Heart right ventricle (tissue), 16 donors: ENCODE results near the gene BRD4. TPM values are rescaled to one million over a fixed set of nuclear protein-coding genes. Genes with fewer than 3 reads are reported as not detected.
"Not testable (repeated sequence)": the region's sequence is repeated elsewhere in the genome, so short reads cannot be mapped to it uniquely, and the experiment has no call there.

ENCODE experiments used
- ATAC-seq, 8 donors: fragments of 200-7000 bp; cut with Tn5 transposase; one replicate each; pipeline ENCODE4 v1.9.1; 2020; ENCODE audit warnings: mild to moderate bottlenecking in 8 of 8, moderate library complexity in 8 of 8, moderate number of reproducible peaks in 1 of 8
- DNase-seq, 2 donors: peaks; one replicate each; pipeline ENCODE4 v3.0.0-alpha.2; 2020
- H3K27ac ChIP-seq, 10 donors: fragments of 200-600 bp; sonication (generic) in 2 of 10; one replicate each; pipeline versions ENCODE4 v1.5.0 to v1.8.0; 2020 to 2022; ENCODE audit warnings: mild to moderate bottlenecking in 3 of 10
- H3K27me3 ChIP-seq, 7 donors: fragments of 200-600 bp; one replicate each; pipeline ENCODE4 v1.8.0; 2021 to 2022; ENCODE audit warnings: mild to moderate bottlenecking in 2 of 7
- H3K36me3 ChIP-seq, 9 donors: fragments of 200-600 bp; sonication (generic) in 1 of 9; one replicate each; pipeline versions ENCODE4 v1.5.0 to v1.8.0; 2020 to 2022; ENCODE audit warnings: mild to moderate bottlenecking in 2 of 9
- H3K4me1 ChIP-seq, 9 donors: fragments of 200-600 bp; sonication (generic) in 1 of 9; one replicate each; pipeline versions ENCODE4 v1.5.0 to v1.8.0; 2020 to 2022; ENCODE audit warnings: mild to moderate bottlenecking in 4 of 9
- H3K4me3 ChIP-seq, 10 donors: fragments of 200-600 bp; sonication (generic) in 2 of 10; one replicate each; pipeline versions ENCODE4 v1.5.0 to v1.8.0; 2020 to 2022; ENCODE audit warnings: mild to moderate bottlenecking in 7 of 10, moderate library complexity in 2 of 10
- H3K9me3 ChIP-seq, 11 donors: fragments of 200-600 bp in 10 of 11; sonication (generic) in 2 of 11; one replicate each; pipeline versions ENCODE4 v1.5.0 to v1.8.0; 2013 to 2022; ENCODE audit warnings: mild to moderate bottlenecking in 2 of 11, control low read depth in 1 of 11, moderate library complexity in 1 of 11
- WGBS, 2 donors: extraction: QIAGEN DNeasy Blood & Tissue Kit; methylation state at CpG; one replicate each; pipeline ENCODE4 v1.1.7; 2013; ENCODE audit warnings: inconsistent platforms in 1 of 2; 5-methylcytosine and 5-hydroxymethylcytosine counted together
- intact Hi-C, 10 donors: fragments of 100-400 bp; cut with DNase I; formaldehyde crosslinking; loops; one replicate each; pipeline versions ENCODE4 v1.11.1 to v1.14.2; 2022
- polyA plus RNA-seq, 2 donors: library from polyadenylated mRNA; stranded (reverse); fragments of 200-250 nt; gene quantifications; one replicate each; pipeline ENCODE4 v1.2.3, GENCODE V29; 2013
- total RNA-seq, 10 donors: library from RNA; stranded (reverse); fragmentation: NEBNext Ultra II Directional in 3 of 10; extraction: Animal tissue kit (Norgen Biotek cat#: 25700) in 3 of 10; gene quantifications; one replicate each; pipeline versions ENCODE4 v1.2.1 to v1.2.4, GENCODE V29; 2021 to 2023
- TF ChIP-seq, protein P1 (sequence below), 9 donors: fragments of 200-600 bp; sonication (generic) in 2 of 9; IDR thresholded peaks; one replicate each; pipeline versions ENCODE4 v1.5.0 to v1.8.0; 2021 to 2022; ENCODE audit warnings: antibody characterized with exemption in 9 of 9, mild to moderate bottlenecking in 5 of 9, moderate library complexity in 1 of 9
- donor health status: Arrhythmogenic right ventricular cardiomyopathy.
- donor health status: ischemic (EF 13 %, LVEDD 7.1; RV severe dilation, severe dysfunction).
- donor health status: healthy with polysubstance abuse.
- donor health status: DM: no; HTN: yes; CAD: no.
- donor health status: DM: no; HTN: no; CAD: no.
- donor health status: ischemic (EF 25% LVEDD 6.9; RV normal size, moderate dysfunction).
- donor health status: ischemic (EF 25% LVEDD 5.7; RV mildly dilated, moderate dysfunction).
- donor health status: healthy.
- donor health status: DM: yes; HTN: yes; CAD: no.
- donor health status: Ischemic cardiomyopathy.
- donor health status: ischemic (EF 35%, LVEDD 5.7; RV mildly dilated, moderate dysfunction).
- donor health status: nonischemic (EF 11% LVEDD 7.7; RV severe dilation, severe dysfunction).
- donor health status: DM: yes; HTN: yes; CAD: no.
- donor health status: PGD.
- donor health status: ischemic (EF 29% LVEDD 5.4; RV normal size, mild dysfunction).
- donor health status: nonischemic (EF 23%, LVEDD 6.1; RV moderate dilation, normal function).

Gene BRD4
- total and polyA plus RNA-seq, 12 donors = 31.2 to 85.1 (median 53.6) TPM

DNA sequence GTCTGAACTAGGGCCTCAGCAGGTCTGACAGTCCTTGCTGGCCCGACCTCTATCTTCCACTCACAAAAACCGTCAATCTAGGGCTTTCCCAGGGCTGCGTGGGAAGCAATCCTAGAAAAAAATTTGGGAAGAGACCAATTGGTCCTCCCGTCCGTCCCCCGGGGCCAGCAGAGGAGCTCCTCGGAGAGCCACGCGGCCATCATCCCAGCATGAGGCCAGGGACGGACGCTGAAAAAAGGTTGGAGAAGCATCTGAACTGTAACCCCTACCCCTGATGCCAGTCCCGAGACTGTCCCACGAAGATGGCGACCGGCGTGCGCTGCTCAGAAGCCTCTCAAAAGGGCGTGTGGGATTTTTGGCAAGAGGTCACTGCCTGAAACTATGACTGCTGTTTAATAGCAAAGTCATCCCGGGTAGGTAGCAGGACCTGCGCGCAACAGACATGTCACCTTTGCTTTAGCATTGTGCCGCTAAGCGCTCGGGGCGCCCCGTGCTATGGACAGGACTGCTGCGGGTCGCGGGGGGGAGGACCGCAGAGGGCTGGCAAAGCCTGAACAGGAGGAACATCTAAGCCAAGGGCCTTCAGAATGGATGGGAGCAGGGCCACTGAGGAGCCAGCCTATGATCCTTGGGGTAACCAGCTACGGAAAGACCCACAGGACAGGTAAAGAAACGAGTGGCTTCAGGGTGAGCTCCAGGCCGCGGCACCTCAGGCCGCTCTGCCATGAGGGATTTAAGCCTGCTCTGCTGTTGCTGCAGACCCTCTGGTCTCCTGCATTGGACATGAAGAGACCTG lies 36.7 kb upstream of the BRD4 start:
- intact Hi-C loops = loop anchor here in 2 of 10 donors (5.0 kb wide), 2 partner anchors 37 to 112 kb away; partner anchors contain the start of gene BRD4 (in 1 of the 2)
- Histone ChIP-seq H3K27me3 (no peaks in the 10 kb centered on the region), H3K4me3 (no peak overlapping the region), H3K36me3 (peaks cover 11 to 100% (median 68%) of the 10 kb centered on the region in 9 donors), H3K4me1 (peaks cover 5 to 52% (median 31%) of the 10 kb centered on the region in 9 donors), H3K27ac (peak overlapping the region in 5 of 10 donors; percentile 34 to 81 (median 63)), H3K9me3 (no peaks in the 10 kb centered on the region)
- ATAC-seq (peak in 1 of 8 donors; percentile 34), DNase-seq (no peak)
- TF ChIP-seq, protein P1, sequence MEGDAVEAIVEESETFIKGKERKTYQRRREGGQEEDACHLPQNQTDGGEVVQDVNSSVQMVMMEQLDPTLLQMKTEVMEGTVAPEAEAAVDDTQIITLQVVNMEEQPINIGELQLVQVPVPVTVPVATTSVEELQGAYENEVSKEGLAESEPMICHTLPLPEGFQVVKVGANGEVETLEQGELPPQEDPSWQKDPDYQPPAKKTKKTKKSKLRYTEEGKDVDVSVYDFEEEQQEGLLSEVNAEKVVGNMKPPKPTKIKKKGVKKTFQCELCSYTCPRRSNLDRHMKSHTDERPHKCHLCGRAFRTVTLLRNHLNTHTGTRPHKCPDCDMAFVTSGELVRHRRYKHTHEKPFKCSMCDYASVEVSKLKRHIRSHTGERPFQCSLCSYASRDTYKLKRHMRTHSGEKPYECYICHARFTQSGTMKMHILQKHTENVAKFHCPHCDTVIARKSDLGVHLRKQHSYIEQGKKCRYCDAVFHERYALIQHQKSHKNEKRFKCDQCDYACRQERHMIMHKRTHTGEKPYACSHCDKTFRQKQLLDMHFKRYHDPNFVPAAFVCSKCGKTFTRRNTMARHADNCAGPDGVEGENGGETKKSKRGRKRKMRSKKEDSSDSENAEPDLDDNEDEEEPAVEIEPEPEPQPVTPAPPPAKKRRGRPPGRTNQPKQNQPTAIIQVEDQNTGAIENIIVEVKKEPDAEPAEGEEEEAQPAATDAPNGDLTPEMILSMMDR (IDR thresholded peaks at IDR 0.05) = peak in 1 of 9 donors; percentile 16
- WGBS, 2 donors = 89 to 92% methylated on average over 35 of the region's 35 CpGs

GRCh38 chr19:15368051-15368632 lies 35.8 kb upstream of the BRD4 start:
- peak in 2 of 8 donors; percentile 4 to 31 for ATAC-seq
- WGBS, 2 donors = 95 to 97% methylated on average over 24 of the region's 24 CpGs
- no peaks in the 10 kb centered on the region for H3K27me3 ChIP-seq
- DNase-seq = no peak
- H3K27ac ChIP-seq = peak overlapping the region in 9 of 10 donors; percentile 7 to 81 (median 63)
- peaks cover 0 to 46% (median 23%) of the 10 kb centered on the region in 9 donors for H3K4me1 ChIP-seq
- TF ChIP-seq, protein P1 (IDR thresholded peaks at IDR 0.05) = no peak
- H3K4me3 ChIP-seq = no peak overlapping the region
- intact Hi-C loops = loop anchor here in 2 of 10 donors (5.0 kb wide), 2 partner anchors 36 to 111 kb away; partner anchors contain the start of gene BRD4 (in 1 of the 2)
- H3K9me3 ChIP-seq = no peaks in the 10 kb centered on the region
- H3K36me3 ChIP-seq = peaks cover 11 to 92% (median 67%) of the 10 kb centered on the region in 9 donors

- intact Hi-C loops = loop anchor here in 2 of 10 donors (5.0 kb wide), 2 partner anchors 35 to 110 kb away; partner anchors contain the start of gene BRD4 (in 1 of the 2)
- H3K36me3 ChIP-seq = peaks cover 11 to 85% (median 60%) of the 10 kb centered on the region in 9 donors
- no peak overlapping the region for H3K4me3 ChIP-seq
- ATAC-seq (peak; percentile 22 to 83 (median 74)), DNase-seq (peak in 1 of 2 donors; percentile 41)
- TF ChIP-seq, protein P1 (IDR thresholded peaks at IDR 0.05) = no peak
- H3K4me1 ChIP-seq = peaks cover 0 to 43% (median 18%) of the 10 kb centered on the region in 9 donors
- 65 to 69% methylated on average over 3 of the region's 3 CpGs for WGBS, 2 donors
- no peaks in the 10 kb centered on the region for H3K27me3 ChIP-seq
- no peaks in the 10 kb centered on the region for H3K9me3 ChIP-seq
- peak overlapping the region in 9 of 10 donors; percentile 34 to 81 (median 63) for H3K27ac ChIP-seq
Observed at GRCh38 chr19:15367439-15367838, 35.1 kb upstream of the BRD4 start.

GRCh38 chr19:15365264-15365663 lies 32.9 kb upstream of the BRD4 start:
- 93 to 96% methylated on average over 6 of the region's 6 CpGs for WGBS, 2 donors
- no peak for DNase-seq
- H3K9me3 ChIP-seq = no peaks in the 10 kb centered on the region
- H3K27me3 ChIP-seq = no peaks in the 10 kb centered on the region
- intact Hi-C loops = loop anchor here in 3 of 10 donors (1.0 to 5.0 kb wide), 3 partner anchors 9 to 108 kb away; partner anchors contain the start of gene BRD4 (in 1 of the 3)
- TF ChIP-seq, protein P1 (IDR thresholded peaks at IDR 0.05) = no peak
- H3K4me1 ChIP-seq = peaks cover 0 to 29% (median 17%) of the 10 kb centered on the region in 9 donors
- no peak overlapping the region for H3K4me3 ChIP-seq
- H3K27ac ChIP-seq = no peak overlapping the region
- no peak for ATAC-seq
- peaks cover 0 to 83% (median 56%) of the 10 kb centered on the region in 9 donors for H3K36me3 ChIP-seq

GRCh38 chr19:15363791-15364190 lies 31.5 kb upstream of the BRD4 start:
- Histone ChIP-seq H3K4me1 (peaks cover 0 to 29% (median 17%) of the 10 kb centered on the region in 9 donors), H3K36me3 (peaks cover 0 to 83% (median 56%) of the 10 kb centered on the region in 9 donors)
- H3K4me3 ChIP-seq, H3K27ac ChIP-seq, intact Hi-C loops, DNase-seq, H3K27me3 ChIP-seq, H3K9me3 ChIP-seq, ATAC-seq: not testable (repeated sequence)
- WGBS, 2 donors = 33 to 44% methylated on average over 3 of the region's 3 CpGs

- ATAC-seq, H3K27ac ChIP-seq, H3K9me3 ChIP-seq, intact Hi-C loops, DNase-seq, H3K27me3 ChIP-seq, H3K4me3 ChIP-seq: not testable (repeated sequence)
- H3K4me1 ChIP-seq = peaks cover 0 to 21% (median 12%) of the 10 kb centered on the region in 9 donors
- 90 to 98% methylated on average over 15 to 29 of the region's 30 CpGs for WGBS, 2 donors
- H3K36me3 ChIP-seq = peaks cover 0 to 83% (median 56%) of the 10 kb centered on the region in 9 donors
Observed at GRCh38 chr19:15363048-15363447, 30.7 kb upstream of the BRD4 start.
